Progenitor cell of endocrine pancreas (in vitro differentiated cells): ENCODE results near the gene IGSF23. TPM values are rescaled to one million over a fixed set of nuclear protein-coding genes. Genes with fewer than 3 reads are reported as not detected.
A peak's percentile ranks its signal among the peaks of the same experiment; 100 is the strongest.

ENCODE experiments used
- DNase-seq: peaks from one replicate; pipeline ENCODE4 v3.0.0; 2021; ENCODE audit warnings: low spot score; ENCODE audit not compliant: unreplicated experiment
- H3K27ac Mint-ChIP-seq: 2 replicates; pipeline ENCODE4 v1.8.0; 2021; ENCODE audit warnings: mild to moderate bottlenecking, moderate library complexity, mixed read lengths
- H3K27me3 Mint-ChIP-seq: 2 replicates; pipeline ENCODE4 v1.8.0; 2021; ENCODE audit warnings: mixed read lengths
- H3K36me3 Mint-ChIP-seq: 2 replicates; pipeline ENCODE4 v1.8.0; 2022; ENCODE audit warnings: mixed read lengths; ENCODE audit not compliant: insufficient read depth
- H3K4me1 Mint-ChIP-seq: 2 replicates; pipeline ENCODE4 v1.8.0; 2021; ENCODE audit warnings: low read depth, mixed read lengths
- H3K4me3 Mint-ChIP-seq: 2 replicates; pipeline ENCODE4 v1.8.0; 2021; ENCODE audit warnings: low read depth, mild to moderate bottlenecking, moderate library complexity, mixed read lengths
- H3K9me3 Mint-ChIP-seq: 2 replicates; pipeline ENCODE4 v1.8.0; 2021; ENCODE audit warnings: low read depth, mixed read lengths
- CTCF ChIP-seq: fragments of 200-600 bp; sonication (generic); IDR thresholded peaks from one replicate; pipeline ENCODE4 v1.5.0; 2021; ENCODE audit warnings: antibody characterized with exemption, mild to moderate bottlenecking; ENCODE audit not compliant: unreplicated experiment
- total RNA-seq: library from RNA; stranded (reverse); gene quantifications from 2 replicates; pipeline ENCODE4 v1.2.1, GENCODE V29; 2021

The IGSF23 gene
- total RNA-seq, 1 donor from 2014 or later = 0.67 TPM

GRCh38 chr19:44635581-44636438 is 22.4 kb downstream of the IGSF23 start:
- H3K4me1 Mint-ChIP-seq = peaks cover 41% of the 10 kb centered on the region
- no peak for DNase-seq
- no peak overlapping the region for H3K4me3 Mint-ChIP-seq
- H3K36me3 Mint-ChIP-seq = no peaks in the 10 kb centered on the region
- no peak overlapping the region for H3K27ac Mint-ChIP-seq
- no peaks in the 10 kb centered on the region for H3K27me3 Mint-ChIP-seq
- no peaks in the 10 kb centered on the region for H3K9me3 Mint-ChIP-seq
- no peak for TF ChIP-seq CTCF

- H3K27ac Mint-ChIP-seq = peak overlapping the region; percentile 65
- no peak overlapping the region for H3K4me3 Mint-ChIP-seq
- no peaks in the 10 kb centered on the region for H3K27me3 Mint-ChIP-seq
- no peaks in the 10 kb centered on the region for H3K36me3 Mint-ChIP-seq
- H3K9me3 Mint-ChIP-seq = no peaks in the 10 kb centered on the region
- TF ChIP-seq CTCF = no peak
- H3K4me1 Mint-ChIP-seq = peaks cover 42% of the 10 kb centered on the region
- no peak for DNase-seq
Measured at GRCh38 chr19:44636439-44637389, 23.4 kb downstream of the IGSF23 start.

- Mint-ChIP-seq H3K4me3 (no peak overlapping the region), H3K27ac (peak overlapping the region; percentile 65), H3K9me3 (no peaks in the 10 kb centered on the region), H3K27me3 (no peaks in the 10 kb centered on the region), H3K4me1 (peaks cover 42% of the 10 kb centered on the region), H3K36me3 (no peaks in the 10 kb centered on the region)
- TF ChIP-seq CTCF = no peak
- no peak for DNase-seq
Measured at GRCh38 chr19:44637390-44637764, 24.0 kb downstream of the IGSF23 start.

GRCh38 chr19:44640518-44640917 is 27.2 kb downstream of the IGSF23 start:
- no peak overlapping the region for H3K4me3 Mint-ChIP-seq

More at GRCh38 chr19:44640518-44640917, 27.2 kb downstream of the IGSF23 start:
- Mint-ChIP-seq H3K27ac (no peak overlapping the region), H3K27me3 (no peaks in the 10 kb centered on the region), H3K36me3 (no peaks in the 10 kb centered on the region), H3K4me1 (peaks cover 26% of the 10 kb centered on the region), H3K9me3 (no peaks in the 10 kb centered on the region)
- TF ChIP-seq CTCF = no peak
- no peak for DNase-seq
